Neural cell (in vitro differentiated cells): ENCODE results near the gene ERBB4. TPM values are rescaled to one million over a fixed set of nuclear protein-coding genes. Genes with fewer than 3 reads are reported as not detected.

Experiments used
- H2AFZ ChIP-seq: fragments of 200-600, 300-800 bp; sonication (generic), shearing (Covaris generic); 2 replicates; pipeline ENCODE4 v1.6.0; 2014; ENCODE audit warnings: low read depth, mild to moderate bottlenecking, antibody characterized with exemption, low read length, moderate library complexity
- H3F3A ChIP-seq: fragments of 200-600 bp; shearing (Covaris generic); 2 replicates; pipeline ENCODE4 v1.6.1; 2016; ENCODE audit warnings: mild to moderate bottlenecking, moderate library complexity, mixed read lengths, antibody characterized with exemption, low read length; ENCODE audit not compliant: insufficient read depth, poor library complexity, severe bottlenecking
- H3K27ac ChIP-seq: fragments of 200-600, 300-800 bp; sonication (generic), shearing (Covaris generic); 2 replicates; pipeline ENCODE4 v1.5.1; 2014; ENCODE audit warnings: mild to moderate bottlenecking, low read length, moderate library complexity
- H3K27me3 ChIP-seq: fragments of 300-800, 200-600 bp; sonication (generic), shearing (Covaris generic); 2 replicates; pipeline ENCODE4 v1.6.0; 2014; ENCODE audit warnings: mild to moderate bottlenecking, low read depth, low read length, moderate library complexity; ENCODE audit not compliant: insufficient read depth
- H3K36me3 ChIP-seq: fragments of 300-800, 200-600 bp; sonication (generic), shearing (Covaris generic); 2 replicates; pipeline ENCODE4 v1.5.1; 2014; ENCODE audit warnings: mild to moderate bottlenecking, antibody characterized with exemption, low read length, moderate library complexity; ENCODE audit not compliant: insufficient read depth
- H3K4me2 ChIP-seq: fragments of 300-800, 200-600 bp; sonication (generic), shearing (Covaris generic); 2 replicates; pipeline ENCODE4 v1.6.0; 2014; ENCODE audit warnings: mild to moderate bottlenecking, low read length
- H3K4me3 ChIP-seq: fragments of 300-800, 200-600 bp; sonication (generic), shearing (Covaris generic); 2 replicates; pipeline ENCODE4 v1.5.1; 2014; ENCODE audit warnings: mild to moderate bottlenecking, low read length, moderate library complexity
- H3K79me2 ChIP-seq: fragments of 200-600 bp; shearing (Covaris generic); replicated peaks from 2 replicates; pipeline ENCODE4 v1.6.0; 2014; ENCODE audit warnings: mild to moderate bottlenecking, low read length, moderate library complexity; ENCODE audit not compliant: insufficient read depth
- H3K9ac ChIP-seq: fragments of 300-800, 200-600 bp; sonication (generic), shearing (Covaris generic); 2 replicates; pipeline ENCODE4 v1.6.1; 2016; ENCODE audit warnings: mild to moderate bottlenecking, low read length, mixed read lengths
- H3K9me2 ChIP-seq: fragments of 200-600 bp; shearing (Covaris generic); 2 replicates; pipeline ENCODE4 v1.6.1; 2016; ENCODE audit warnings: mild to moderate bottlenecking, low read length, mixed read lengths; ENCODE audit not compliant: insufficient read depth
- H3K9me3 ChIP-seq: fragments of 200-600, 300-800 bp; sonication (generic), shearing (Covaris generic); 2 replicates; pipeline ENCODE4 v1.6.1; 2016; ENCODE audit warnings: mild to moderate bottlenecking, mixed run types, low read length, moderate library complexity, mixed read lengths
- H4K20me1 ChIP-seq: fragments of 200-600 bp; shearing (Covaris generic); 2 replicates; pipeline ENCODE4 v1.6.1; 2016; ENCODE audit warnings: mild to moderate bottlenecking, mixed run types; ENCODE audit not compliant: insufficient read depth
- CTCF ChIP-seq: fragments of 450-650 bp; IDR thresholded peaks from 2 replicates; pipeline ENCODE4 v1.5.1; 2014; ENCODE audit warnings: antibody characterized with exemption, mild to moderate bottlenecking, moderate library complexity; ENCODE audit not compliant: poor library complexity, severe bottlenecking
- EP300 ChIP-seq: fragments of 450-650 bp; conservative IDR thresholded peaks from 2 replicates; pipeline ENCODE4 v1.6.1; 2014; ENCODE audit warnings: antibody characterized with exemption, mild to moderate bottlenecking, moderate library complexity; ENCODE audit not compliant: poor library complexity, severe bottlenecking
- EZH2 ChIP-seq: fragments of 200-600, 300-800 bp; shearing (Covaris generic), sonication (generic); IDR thresholded peaks from 2 replicates; pipeline ENCODE4 v1.6.1; 2014; ENCODE audit warnings: antibody characterized with exemption, low read length, borderline replicate concordance, mild to moderate bottlenecking; ENCODE audit not compliant: insufficient read depth, poor library complexity, severe bottlenecking
- MXI1 ChIP-seq: fragments of 450-650 bp; conservative IDR thresholded peaks from 2 replicates; pipeline ENCODE4 v1.6.1; 2014; ENCODE audit warnings: antibody characterized with exemption, mild to moderate bottlenecking; ENCODE audit not compliant: poor library complexity, severe bottlenecking
- POLR2AphosphoS5 ChIP-seq: IDR thresholded peaks from 2 replicates; pipeline ENCODE4 v1.6.1; 2012
- RAD21 ChIP-seq: fragments of 450-650 bp; conservative IDR thresholded peaks from 2 replicates; pipeline ENCODE4 v1.6.1; 2014; ENCODE audit warnings: antibody characterized with exemption, mild to moderate bottlenecking, moderate library complexity
- SMC3 ChIP-seq: fragments of 450-650 bp; conservative IDR thresholded peaks from 2 replicates; pipeline ENCODE4 v1.6.1; 2014; ENCODE audit warnings: antibody characterized with exemption, mild to moderate bottlenecking, moderate library complexity; ENCODE audit not compliant: poor library complexity
- TAF1 ChIP-seq: IDR thresholded peaks from 2 replicates; pipeline ENCODE4 v1.6.1; 2012; ENCODE audit warnings: low read depth
- polyA plus RNA-seq: library from polyadenylated mRNA; depleted of rRNA; stranded (reverse); fragments of >200 nt; gene quantifications from 2 replicates; pipeline ENCODE4 v1.2.3, GENCODE V29; 2014
- TF ChIP-seq, protein P1 (sequence below): IDR thresholded peaks from 2 replicates; pipeline ENCODE4 v1.6.1; 2012; ENCODE audit warnings: borderline replicate concordance

Gene ERBB4
- polyA plus RNA-seq, 1 donor from 2014 or later = 0.69 TPM

- no peaks in the 10 kb centered on the region for H4K20me1 ChIP-seq
- no peak overlapping the region for H3K9ac ChIP-seq
- H3F3A ChIP-seq = no peaks in the 10 kb centered on the region
- no peak overlapping the region for H3K4me2 ChIP-seq
- no peaks in the 10 kb centered on the region for H3K9me3 ChIP-seq
- no peaks in the 10 kb centered on the region for H3K9me2 ChIP-seq
- H3K27ac ChIP-seq = no peak overlapping the region
- no peaks in the 10 kb centered on the region for H3K79me2 ChIP-seq
- no peaks in the 10 kb centered on the region for H3K36me3 ChIP-seq
- no peak for TF ChIP-seq POLR2AphosphoS5
- no peak for TF ChIP-seq EP300
- no peak for TF ChIP-seq RAD21
- TF ChIP-seq, protein P1, sequence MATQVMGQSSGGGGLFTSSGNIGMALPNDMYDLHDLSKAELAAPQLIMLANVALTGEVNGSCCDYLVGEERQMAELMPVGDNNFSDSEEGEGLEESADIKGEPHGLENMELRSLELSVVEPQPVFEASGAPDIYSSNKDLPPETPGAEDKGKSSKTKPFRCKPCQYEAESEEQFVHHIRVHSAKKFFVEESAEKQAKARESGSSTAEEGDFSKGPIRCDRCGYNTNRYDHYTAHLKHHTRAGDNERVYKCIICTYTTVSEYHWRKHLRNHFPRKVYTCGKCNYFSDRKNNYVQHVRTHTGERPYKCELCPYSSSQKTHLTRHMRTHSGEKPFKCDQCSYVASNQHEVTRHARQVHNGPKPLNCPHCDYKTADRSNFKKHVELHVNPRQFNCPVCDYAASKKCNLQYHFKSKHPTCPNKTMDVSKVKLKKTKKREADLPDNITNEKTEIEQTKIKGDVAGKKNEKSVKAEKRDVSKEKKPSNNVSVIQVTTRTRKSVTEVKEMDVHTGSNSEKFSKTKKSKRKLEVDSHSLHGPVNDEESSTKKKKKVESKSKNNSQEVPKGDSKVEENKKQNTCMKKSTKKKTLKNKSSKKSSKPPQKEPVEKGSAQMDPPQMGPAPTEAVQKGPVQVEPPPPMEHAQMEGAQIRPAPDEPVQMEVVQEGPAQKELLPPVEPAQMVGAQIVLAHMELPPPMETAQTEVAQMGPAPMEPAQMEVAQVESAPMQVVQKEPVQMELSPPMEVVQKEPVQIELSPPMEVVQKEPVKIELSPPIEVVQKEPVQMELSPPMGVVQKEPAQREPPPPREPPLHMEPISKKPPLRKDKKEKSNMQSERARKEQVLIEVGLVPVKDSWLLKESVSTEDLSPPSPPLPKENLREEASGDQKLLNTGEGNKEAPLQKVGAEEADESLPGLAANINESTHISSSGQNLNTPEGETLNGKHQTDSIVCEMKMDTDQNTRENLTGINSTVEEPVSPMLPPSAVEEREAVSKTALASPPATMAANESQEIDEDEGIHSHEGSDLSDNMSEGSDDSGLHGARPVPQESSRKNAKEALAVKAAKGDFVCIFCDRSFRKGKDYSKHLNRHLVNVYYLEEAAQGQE = no peak
- TF ChIP-seq SMC3 = no peak
- H3K27me3 ChIP-seq = no peaks in the 10 kb centered on the region
- no peak overlapping the region for H2AFZ ChIP-seq
- no peak overlapping the region for H3K4me3 ChIP-seq
Measured at GRCh38 chr2:212197776-212198175, 340.8 kb downstream of the ERBB4 start.

DNA sequence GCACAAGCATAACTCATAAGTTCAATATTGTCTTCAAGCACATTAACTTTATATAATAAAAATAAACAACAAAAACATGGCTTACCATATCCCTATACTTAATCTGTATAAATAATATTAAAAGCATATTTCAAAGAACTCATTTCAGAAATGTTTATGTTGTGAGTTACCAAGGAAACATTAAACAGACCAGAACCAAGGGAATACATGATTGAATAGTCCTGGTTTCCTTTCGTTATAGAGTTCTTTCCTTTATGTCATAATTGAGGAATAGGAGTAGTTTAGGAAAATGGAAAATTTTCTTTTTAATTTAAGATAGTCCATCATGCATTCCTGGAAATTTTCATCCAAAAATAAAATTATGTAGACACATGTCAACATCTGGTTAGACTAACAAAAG lies 343.0 kb downstream of the ERBB4 start:
- Histone ChIP-seq H3K4me3 (no peak overlapping the region), H3K9me3 (no peaks in the 10 kb centered on the region), H2AFZ (no peak overlapping the region)

More for the DNA sequence above, 343.0 kb downstream of the ERBB4 start:
- Histone ChIP-seq H3K36me3 (no peaks in the 10 kb centered on the region), H3K9ac (no peak overlapping the region), H3K27ac (no peak overlapping the region), H4K20me1 (no peaks in the 10 kb centered on the region), H3F3A (no peaks in the 10 kb centered on the region), H3K79me2 (no peaks in the 10 kb centered on the region), H3K9me2 (no peaks in the 10 kb centered on the region), H3K27me3 (no peaks in the 10 kb centered on the region), H3K4me2 (no peak overlapping the region)
- TF ChIP-seq POLR2AphosphoS5 (no peak), RAD21 (no peak), TAF1 (no peak), EP300 (no peak), MXI1 (no peak), CTCF (no peak), EZH2 (no peak), SMC3 (no peak)
- TF ChIP-seq, protein P1 = no peak
